Activated CD4-positive, alpha-beta T cell treated with anti-CD3 and anti-CD28 coated beads for 36 hours (primary cell): ENCODE results near the gene DOCK9. TPM values are rescaled to one million over a fixed set of nuclear protein-coding genes. Genes with fewer than 3 reads are reported as not detected.
"Not testable (repeated sequence)": the region's sequence is repeated elsewhere in the genome, so short reads cannot be mapped to it uniquely, and the experiment has no call there.

Experiments
- ATAC-seq: fragments of 200-7000 bp; cut with Tn5 transposase; one replicate; pipeline ENCODE4 v1.10.0; 2021; ENCODE audit warnings: mild to moderate bottlenecking, moderate library complexity
- CTCF ChIA-PET: fragments of 350-600 bp; sonication (Branson Sonifier 250); formaldehyde crosslinking; loops from one replicate; lab custom pipeline; 2021; ENCODE audit warnings: antibody characterized with exemption; lab: Charles Lee
- POLR2A ChIA-PET: fragments of 350-600 bp; sonication (Branson Sonifier 250); formaldehyde crosslinking; loops from one replicate; lab custom pipeline; 2021; ENCODE audit warnings: antibody characterized with exemption, inconsistent platforms; lab: Charles Lee
- DNase-seq: peaks from one replicate; pipeline ENCODE4 v3.0.0-alpha.2; 2020
- H3K27ac Mint-ChIP-seq: one replicate; pipeline ENCODE4 v1.8.0; 2021; ENCODE audit warnings: mixed read lengths
- H3K27me3 Mint-ChIP-seq: one replicate; pipeline ENCODE4 v1.8.0; 2021; ENCODE audit warnings: mixed read lengths
- H3K36me3 Mint-ChIP-seq: one replicate; pipeline ENCODE4 v1.8.0; 2021; ENCODE audit warnings: low read depth, mixed read lengths
- H3K4me1 Mint-ChIP-seq: one replicate; pipeline ENCODE4 v1.8.0; 2021; ENCODE audit warnings: mixed read lengths
- H3K4me3 Mint-ChIP-seq: one replicate; pipeline ENCODE4 v1.8.0; 2021; ENCODE audit warnings: mild to moderate bottlenecking, moderate library complexity, mixed read lengths
- H3K9me3 Mint-ChIP-seq: one replicate; pipeline ENCODE4 v1.8.0; 2021; ENCODE audit warnings: low read depth, mixed read lengths
- intact Hi-C, 2 experiments: fragments of 100-400 bp; cut with DNase I in 1 of 2; cut with micrococcal nuclease in 1 of 2; formaldehyde crosslinking; loops; one replicate each; pipeline versions ENCODE4 v1.14.2 to v1.15.1; 2022 to 2024; cut with DNase I, micrococcal nuclease
- total RNA-seq, 2 experiments: library from RNA; stranded (reverse); gene quantifications; one replicate each; pipeline ENCODE4 v1.2.3, GENCODE V29; 2021

The DOCK9 gene
- total RNA-seq, 2 experiments from 2014 or later: 36.0 to 42.6 TPM

- no peak for ATAC-seq
- POLR2A ChIA-PET: no interaction called here
- Mint-ChIP-seq H3K4me3 (no peak overlapping the region), H3K4me1 (peaks cover 53% of the 10 kb centered on the region), H3K36me3 (peaks cover 37% of the 10 kb centered on the region), H3K9me3 (no peaks in the 10 kb centered on the region), H3K27me3 (no peaks in the 10 kb centered on the region), H3K27ac (peak overlapping the region; percentile 47)
- intact Hi-C loops: loop anchor here in 1 of 2 experiments (5.0 kb wide), 2 partner anchors 84 to 119 kb away; no protein-coding TSS in a partner anchor
- no peak for DNase-seq
- CTCF ChIA-PET: interaction anchor here (1.0 kb wide), 1 partner anchor 10 kb away, joined by 3 read pairs; no protein-coding TSS in a partner anchor
These were observed 64.1 kb downstream of the DOCK9 start for GRCh38 chr13:98913741-98914140.

DNA sequence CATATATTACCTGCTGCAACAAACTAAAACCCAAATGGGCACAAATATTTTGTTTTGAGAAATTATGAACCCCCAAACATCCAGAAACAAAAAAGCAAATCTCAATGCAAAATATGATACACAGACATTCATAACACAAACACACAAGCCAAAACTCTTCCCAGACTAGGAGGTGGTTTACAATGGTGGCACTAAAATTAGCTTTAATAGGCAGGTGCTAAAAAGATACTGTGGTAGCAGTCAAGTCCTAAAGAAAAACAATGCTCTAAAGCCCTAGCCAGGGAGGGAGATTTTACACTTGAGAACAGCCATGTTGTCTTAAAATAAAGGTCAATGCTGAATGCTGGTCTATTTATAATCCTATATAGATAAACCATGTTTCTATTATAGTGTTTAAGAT, 65.0 kb downstream of the DOCK9 start:
- ATAC-seq: no peak
- ChIA-PET POLR2A (no interaction called here), CTCF (interaction anchor here (1.0 kb wide), 1 partner anchor 9 kb away, joined by 3 read pairs; no protein-coding TSS in a partner anchor)
- H3K9me3 Mint-ChIP-seq: no peaks in the 10 kb centered on the region
- H3K36me3 Mint-ChIP-seq: peaks cover 33% of the 10 kb centered on the region
- no peak for DNase-seq
- peaks cover 46% of the 10 kb centered on the region for H3K4me1 Mint-ChIP-seq
- no peak overlapping the region for H3K4me3 Mint-ChIP-seq
- no peak overlapping the region for H3K27ac Mint-ChIP-seq
- no peaks in the 10 kb centered on the region for H3K27me3 Mint-ChIP-seq
- intact Hi-C loops: loop anchor here in 1 of 2 experiments (5.0 kb wide), 2 partner anchors 84 to 119 kb away; no protein-coding TSS in a partner anchor

- Mint-ChIP-seq H3K36me3 (peaks cover 31% of the 10 kb centered on the region), H3K27ac (peak overlapping the region; percentile 90), H3K4me1 (peaks cover 51% of the 10 kb centered on the region), H3K9me3 (no peaks in the 10 kb centered on the region), H3K27me3 (no peaks in the 10 kb centered on the region), H3K4me3 (peak overlapping the region; percentile 2)
- POLR2A ChIA-PET: no interaction called here
- CTCF ChIA-PET: interaction anchor here (1.2 to 1.6 kb wide), 3 partner anchors 9 to 67 kb away, joined by 4 to 9 read pairs (median 5); no protein-coding TSS in a partner anchor
- intact Hi-C loops: loop anchor here (2.0 to 5.0 kb wide), 3 partner anchors 87 to 176 kb away; no protein-coding TSS in a partner anchor
- DNase-seq: peak; percentile 56
- ATAC-seq: peak; percentile 89
These were observed 67.3 kb downstream of the DOCK9 start for GRCh38 chr13:98910501-98910951.

DNA sequence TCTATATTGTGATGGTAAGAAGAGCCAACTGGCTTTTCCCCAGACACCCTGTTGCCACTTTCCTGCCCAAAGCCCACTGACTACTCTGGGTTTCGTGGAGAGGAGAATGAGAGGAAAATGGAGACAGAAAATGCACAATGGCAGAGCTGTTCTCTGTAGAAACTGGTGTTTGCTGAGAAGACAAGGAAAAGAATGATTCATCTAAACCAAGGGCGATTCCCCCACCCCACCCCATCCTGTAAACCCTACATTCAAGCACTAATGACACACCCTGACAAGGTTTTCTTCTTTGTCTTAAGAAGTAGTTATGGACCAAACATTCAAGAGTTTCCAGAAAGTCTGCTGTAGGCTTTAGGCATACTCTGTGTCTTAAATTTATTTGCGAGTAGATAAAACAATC, 68.8 kb downstream of the DOCK9 start:
- CTCF ChIA-PET: interaction anchor here (1.5 kb wide), 1 partner anchor 9 kb away, joined by 3 read pairs; no protein-coding TSS in a partner anchor
- Mint-ChIP-seq H3K4me3 (no peak overlapping the region), H3K36me3 (peaks cover 21% of the 10 kb centered on the region), H3K4me1 (peaks cover 54% of the 10 kb centered on the region), H3K27ac (peak overlapping the region; percentile 83), H3K9me3 (no peaks in the 10 kb centered on the region), H3K27me3 (no peaks in the 10 kb centered on the region)
- DNase-seq (peak; percentile 60), ATAC-seq (peak; percentile 77)
- intact Hi-C loops: loop anchor here in 1 of 2 experiments (5.0 kb wide), 1 partner anchor 358 kb away; no protein-coding TSS in a partner anchor
- POLR2A ChIA-PET: no interaction called here

DNA sequence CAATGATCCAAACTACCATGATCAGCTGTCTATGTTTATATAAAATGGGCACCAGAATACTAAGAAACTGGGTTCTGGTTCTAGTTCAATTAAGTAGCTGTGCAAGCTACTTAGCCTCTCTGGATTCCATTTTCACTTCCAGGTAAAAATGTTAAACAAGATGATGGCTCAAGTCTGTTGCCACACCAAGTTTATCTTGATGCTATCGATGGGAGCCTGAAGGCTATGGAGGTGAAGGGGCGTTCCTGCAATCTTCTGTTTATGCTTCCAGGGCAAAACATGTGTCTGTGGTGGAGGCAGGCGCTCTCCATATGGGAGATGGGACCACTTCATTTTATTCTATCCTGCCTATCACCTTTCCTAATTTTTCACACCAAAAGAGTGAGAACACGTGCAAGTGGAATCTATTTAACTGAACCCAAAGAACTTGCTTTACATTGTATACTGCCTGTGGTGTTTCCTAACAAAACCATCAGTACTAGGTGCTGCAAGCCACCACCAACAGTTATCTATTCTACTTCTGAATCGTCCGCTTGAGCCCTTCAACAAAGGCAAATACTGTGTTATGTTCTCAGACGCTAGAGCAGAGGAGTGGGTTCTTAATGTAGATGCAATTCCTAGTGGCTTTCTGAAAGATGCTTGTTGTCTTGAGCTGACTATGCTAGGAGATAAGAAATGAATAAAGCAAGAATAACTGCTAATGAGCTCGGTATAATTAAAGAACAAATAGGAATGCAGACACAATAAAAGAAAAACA, 70.9 kb downstream of the DOCK9 start:
- ATAC-seq (no peak), DNase-seq (no peak)
- peaks cover 27% of the 10 kb centered on the region for H3K36me3 Mint-ChIP-seq
- no peaks in the 10 kb centered on the region for H3K27me3 Mint-ChIP-seq
- CTCF ChIA-PET: interaction anchor here (0.6 kb wide), 1 partner anchor 9 kb away, joined by 4 read pairs; no protein-coding TSS in a partner anchor
- intact Hi-C loops: loop anchor here in 1 of 2 experiments (5.0 kb wide), 1 partner anchor 360 kb away; no protein-coding TSS in a partner anchor
- POLR2A ChIA-PET: no interaction called here
- peaks cover 42% of the 10 kb centered on the region for H3K4me1 Mint-ChIP-seq
- no peaks in the 10 kb centered on the region for H3K9me3 Mint-ChIP-seq
- no peak overlapping the region for H3K4me3 Mint-ChIP-seq
- H3K27ac Mint-ChIP-seq: no peak overlapping the region

GRCh38 chr13:98905199-98905598, 72.7 kb downstream of the DOCK9 start:
- H3K9me3 Mint-ChIP-seq: no peaks in the 10 kb centered on the region
- ChIA-PET POLR2A (no interaction called here), CTCF (no interaction called here)
- intact Hi-C loops: loop anchor here in 1 of 2 experiments (5.0 kb wide), 1 partner anchor 362 kb away; no protein-coding TSS in a partner anchor
- no peak for ATAC-seq
- peaks cover 32% of the 10 kb centered on the region for H3K4me1 Mint-ChIP-seq
- peaks cover 28% of the 10 kb centered on the region for H3K36me3 Mint-ChIP-seq
- DNase-seq: no peak
- H3K4me3 Mint-ChIP-seq: no peak overlapping the region
- H3K27ac Mint-ChIP-seq: no peak overlapping the region
- H3K27me3 Mint-ChIP-seq: no peaks in the 10 kb centered on the region

DNA sequence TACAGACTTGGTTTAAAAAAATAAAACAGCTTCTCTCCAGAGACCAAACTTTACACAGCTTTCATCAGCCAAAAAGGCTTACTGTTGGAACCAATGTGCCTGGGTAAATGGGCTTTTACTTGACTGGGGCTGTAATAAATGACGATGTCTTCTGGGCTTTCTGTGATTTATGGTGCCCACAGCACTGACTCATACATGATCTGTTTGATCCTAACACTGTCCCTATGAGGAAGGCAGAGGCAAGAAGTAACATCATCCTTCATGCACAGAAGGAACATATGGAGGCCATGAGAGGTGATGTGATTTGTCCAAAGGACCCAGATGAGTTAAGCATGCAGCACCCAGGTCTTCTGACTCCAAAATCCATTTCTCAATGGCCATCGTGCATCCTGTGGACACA, 77.4 kb downstream of the DOCK9 start:
- Mint-ChIP-seq H3K27me3 (no peaks in the 10 kb centered on the region), H3K4me1 (peaks cover 9% of the 10 kb centered on the region), H3K36me3 (peaks cover 50% of the 10 kb centered on the region), H3K27ac (no peak overlapping the region), H3K4me3 (no peak overlapping the region), H3K9me3 (no peaks in the 10 kb centered on the region)
- no peak for DNase-seq
- ATAC-seq: no peak
- ChIA-PET POLR2A (no interaction called here), CTCF (interaction anchor here (0.8 to 1.4 kb wide), 4 partner anchors 8 to 134 kb away, joined by 3 to 4 read pairs (median 4); no protein-coding TSS in a partner anchor)
- intact Hi-C loops: no loop called here

- ChIA-PET CTCF (no interaction called here), POLR2A (no interaction called here)
- Mint-ChIP-seq H3K9me3 (no peaks in the 10 kb centered on the region), H3K27me3 (no peaks in the 10 kb centered on the region), H3K4me3 (no peak overlapping the region), H3K27ac (no peak overlapping the region), H3K4me1 (peaks cover 2% of the 10 kb centered on the region), H3K36me3 (peaks cover 55% of the 10 kb centered on the region)
- intact Hi-C loops: no loop called here
- DNase-seq: no peak
- no peak for ATAC-seq
These were observed 80.2 kb downstream of the DOCK9 start for GRCh38 chr13:98897706-98898105.

- no peaks in the 10 kb centered on the region for H3K27me3 Mint-ChIP-seq
- no peak overlapping the region for H3K27ac Mint-ChIP-seq
- no peak overlapping the region for H3K4me3 Mint-ChIP-seq
- H3K4me1 Mint-ChIP-seq: peaks cover 2% of the 10 kb centered on the region
- peaks cover 47% of the 10 kb centered on the region for H3K36me3 Mint-ChIP-seq
- intact Hi-C loops: no loop called here
- ChIA-PET POLR2A (no interaction called here), CTCF (interaction anchor here (1.7 kb wide), 1 partner anchor 137 kb away, joined by 7 read pairs; no protein-coding TSS in a partner anchor)
- H3K9me3 Mint-ChIP-seq: no peaks in the 10 kb centered on the region
- ATAC-seq: no peak
- no peak for DNase-seq
These were observed 81.1 kb downstream of the DOCK9 start for GRCh38 chr13:98896868-98897144.

GRCh38 chr13:98896083-98896867, 81.6 kb downstream of the DOCK9 start:
- Mint-ChIP-seq H3K4me3 (no peak overlapping the region), H3K4me1 (peaks cover 2% of the 10 kb centered on the region), H3K9me3 (no peaks in the 10 kb centered on the region), H3K27ac (no peak overlapping the region), H3K27me3 (no peaks in the 10 kb centered on the region), H3K36me3 (peaks cover 45% of the 10 kb centered on the region)
- CTCF ChIA-PET: interaction anchor here (0.6 to 1.7 kb wide), 4 partner anchors 27 to 615 kb away, joined by 3 to 7 read pairs (median 4); no protein-coding TSS in a partner anchor
- DNase-seq (no peak), ATAC-seq (no peak)
- POLR2A ChIA-PET: no interaction called here
- intact Hi-C loops: no loop called here

- CTCF ChIA-PET: interaction anchor here (0.6 to 1.4 kb wide), 5 partner anchors 23 to 544 kb away, joined by 3 read pairs; no protein-coding TSS in a partner anchor
- intact Hi-C loops, POLR2A ChIA-PET: not testable (repeated sequence)
These were observed 83.0 kb downstream of the DOCK9 start for GRCh38 chr13:98894814-98895213.

More at GRCh38 chr13:98894814-98895213, 83.0 kb downstream of the DOCK9 start:
- DNase-seq, H3K27ac Mint-ChIP-seq, H3K9me3 Mint-ChIP-seq, H3K4me3 Mint-ChIP-seq, H3K27me3 Mint-ChIP-seq, ATAC-seq: not testable (repeated sequence)
- Mint-ChIP-seq H3K4me1 (peaks cover 15% of the 10 kb centered on the region), H3K36me3 (peaks cover 37% of the 10 kb centered on the region)
